ENCODE measurements around the gene CISD1.
"Not testable (repeated sequence)": the region's sequence is repeated elsewhere in the genome, so short reads cannot be mapped to it uniquely, and the experiment has no call there.

- not testable (repeated sequence) for TF ChIP-seq CTCF (IDR thresholded peaks at IDR 0.05); POLR2A (IDR thresholded peaks at IDR 0.05); EP300 (IDR thresholded peaks at IDR 0.05; ENCODE audit: low read depth)
Observed at GRCh38 chr10:58244666-58245065, 24.3 kb upstream of the CISD1 start.

All from transverse colon (tissue), 3 donors.